ENCODE results near the gene SRPK1. TPM values are rescaled to one million over a fixed set of nuclear protein-coding genes. Genes with fewer than 3 reads are reported as not detected.
"Not testable (repeated sequence)": the region's sequence is repeated elsewhere in the genome, so short reads cannot be mapped to it uniquely, and the experiment has no call there.

SRPK1 gene
- total RNA-seq, 1 experiment from 2014 or later = 17.1 TPM

GRCh38 chr6:35936681-35937359 lies 15.9 kb upstream of the SRPK1 start:
- in situ Hi-C loops (cut with HindIII; ENCODE audit: low pct_unique_long_range_greater_than_20kb, low sequenced_read_pairs) = no loop called here
- no peak for DNase-seq (ENCODE audit: low read depth)

GRCh38 chr6:35935469-35935868 lies 14.6 kb upstream of the SRPK1 start:
- no peak for DNase-seq (ENCODE audit: low read depth)
- in situ Hi-C loops (cut with HindIII; ENCODE audit: low pct_unique_long_range_greater_than_20kb, low sequenced_read_pairs) = no loop called here

- no peak for DNase-seq (ENCODE audit: low read depth)
- in situ Hi-C loops (cut with HindIII; ENCODE audit: low pct_unique_long_range_greater_than_20kb, low sequenced_read_pairs) = no loop called here
Measured at GRCh38 chr6:35933844-35934243, 12.9 kb upstream of the SRPK1 start.

GRCh38 chr6:35931873-35932272 lies 11.0 kb upstream of the SRPK1 start:
- in situ Hi-C loops (cut with HindIII; ENCODE audit: low pct_unique_long_range_greater_than_20kb, low sequenced_read_pairs); DNase-seq (ENCODE audit: low read depth): not testable (repeated sequence)

- in situ Hi-C loops (cut with HindIII; ENCODE audit: low pct_unique_long_range_greater_than_20kb, low sequenced_read_pairs) = no loop called here
- no peak for DNase-seq (ENCODE audit: low read depth)
Measured at GRCh38 chr6:35931120-35931561, 10.2 kb upstream of the SRPK1 start.

GRCh38 chr6:35929601-35930000 lies 8.7 kb upstream of the SRPK1 start:
- no peak for DNase-seq (ENCODE audit: low read depth)
- in situ Hi-C loops (cut with HindIII; ENCODE audit: low pct_unique_long_range_greater_than_20kb, low sequenced_read_pairs) = no loop called here

GRCh38 chr6:35926509-35927215 lies 5.8 kb upstream of the SRPK1 start:
- in situ Hi-C loops (cut with HindIII; ENCODE audit: low pct_unique_long_range_greater_than_20kb, low sequenced_read_pairs) = no loop called here
- no peak for DNase-seq (ENCODE audit: low read depth)

GRCh38 chr6:35925961-35926360 lies 5.1 kb upstream of the SRPK1 start:
- in situ Hi-C loops (cut with HindIII; ENCODE audit: low pct_unique_long_range_greater_than_20kb, low sequenced_read_pairs) = no loop called here
- DNase-seq (ENCODE audit: low read depth) = no peak

- in situ Hi-C loops (cut with HindIII; ENCODE audit: low pct_unique_long_range_greater_than_20kb, low sequenced_read_pairs) = no loop called here
Measured at GRCh38 chr6:35924146-35924545, 3.2 kb upstream of the SRPK1 start.

GRCh38 chr6:35922139-35922554 lies 1.2 kb upstream of the SRPK1 start:
- no peak for DNase-seq (ENCODE audit: low read depth)
- in situ Hi-C loops (cut with HindIII; ENCODE audit: low pct_unique_long_range_greater_than_20kb, low sequenced_read_pairs) = no loop called here

More at GRCh38 chr6:35924146-35924545, 3.2 kb upstream of the SRPK1 start:
- DNase-seq (ENCODE audit: low read depth) = no peak

- DNase-seq (ENCODE audit: low read depth) = peak; percentile 68
- in situ Hi-C loops (cut with HindIII; ENCODE audit: low pct_unique_long_range_greater_than_20kb, low sequenced_read_pairs) = no loop called here
Measured at GRCh38 chr6:35919827-35920751, 809 bp downstream of the SRPK1 start.

GRCh38 chr6:35919085-35919826 lies 1.6 kb downstream of the SRPK1 start:
- DNase-seq (ENCODE audit: low read depth) = no peak
- in situ Hi-C loops (cut with HindIII; ENCODE audit: low pct_unique_long_range_greater_than_20kb, low sequenced_read_pairs) = no loop called here

GRCh38 chr6:35916893-35917292 lies 4.0 kb downstream of the SRPK1 start:
- DNase-seq (ENCODE audit: low read depth); in situ Hi-C loops (cut with HindIII; ENCODE audit: low pct_unique_long_range_greater_than_20kb, low sequenced_read_pairs): not testable (repeated sequence)

- DNase-seq (ENCODE audit: low read depth) = no peak
- in situ Hi-C loops (cut with HindIII; ENCODE audit: low pct_unique_long_range_greater_than_20kb, low sequenced_read_pairs) = no loop called here
Measured at GRCh38 chr6:35916056-35916455, 4.8 kb downstream of the SRPK1 start.

GRCh38 chr6:35914536-35914935 lies 6.4 kb downstream of the SRPK1 start:
- in situ Hi-C loops (cut with HindIII; ENCODE audit: low pct_unique_long_range_greater_than_20kb, low sequenced_read_pairs) = no loop called here
- no peak for DNase-seq (ENCODE audit: low read depth)

- no peak for DNase-seq (ENCODE audit: low read depth)
- in situ Hi-C loops (cut with HindIII; ENCODE audit: low pct_unique_long_range_greater_than_20kb, low sequenced_read_pairs) = no loop called here
Measured at GRCh38 chr6:35911871-35912653, 8.8 kb downstream of the SRPK1 start.

- DNase-seq (ENCODE audit: low read depth); in situ Hi-C loops (cut with HindIII; ENCODE audit: low pct_unique_long_range_greater_than_20kb, low sequenced_read_pairs): not testable (repeated sequence)
Measured at GRCh38 chr6:35909571-35909970, 11.3 kb downstream of the SRPK1 start.
